IMR-90 (cell line): ENCODE results near the gene STARD3.

Source experiments
- MXI1 ChIP-seq: IDR thresholded peaks from 2 replicates; pipeline ENCODE4 v1.6.1; 2012; ENCODE audit warnings: low read depth, mild to moderate bottlenecking, low read length, moderate library complexity, borderline replicate concordance
- POLR2A ChIP-seq: IDR thresholded peaks from 2 replicates; pipeline ENCODE4 v1.6.1; 2012; ENCODE audit warnings: mild to moderate bottlenecking, low read depth, low read length
- RAD21 ChIP-seq: IDR thresholded peaks from 2 replicates; pipeline ENCODE4 v1.6.1; 2012; ENCODE audit warnings: low read length, improper control_type of control experiment
- RFX5 ChIP-seq: IDR thresholded peaks from 2 replicates; pipeline ENCODE4 v1.8.0; 2012; ENCODE audit warnings: low read depth, mild to moderate bottlenecking, low read length, moderate library complexity
- TF ChIP-seq, protein P1 (sequence below): conservative IDR thresholded peaks from 2 replicates; pipeline ENCODE4 v1.5.1; 2012; ENCODE audit warnings: mild to moderate bottlenecking, low read depth, low read length, improper control_type of control experiment

DNA sequence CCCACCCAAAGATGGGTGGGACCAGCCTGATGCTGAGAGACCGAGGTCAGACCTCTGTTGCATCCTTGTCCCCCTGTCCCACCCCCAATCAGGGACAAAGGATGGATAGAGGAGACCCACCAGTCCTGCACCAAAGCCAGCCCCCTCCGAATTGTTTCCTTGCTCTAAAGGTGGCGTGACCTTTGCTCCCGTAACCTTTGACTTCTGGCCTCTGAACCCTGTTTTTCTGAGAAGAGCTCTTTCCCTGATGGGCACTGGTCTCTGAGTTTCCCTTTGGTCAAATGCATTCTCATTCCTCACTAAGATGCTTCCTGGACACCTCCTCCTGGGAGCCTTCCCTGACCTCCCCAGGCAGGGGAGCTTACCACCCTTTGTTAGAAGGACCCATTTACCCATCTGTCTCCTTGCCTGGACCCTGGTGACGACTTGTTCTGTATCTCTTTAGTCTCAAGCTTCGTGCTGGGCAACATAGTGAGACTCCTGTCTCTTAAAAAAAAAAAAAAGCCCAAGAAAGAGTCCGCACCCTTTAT, 23.9 kb upstream of the STARD3 start:
- TF ChIP-seq RFX5 (no peak), RAD21 (no peak), POLR2A (no peak), MXI1 (no peak)
- TF ChIP-seq, protein P1, sequence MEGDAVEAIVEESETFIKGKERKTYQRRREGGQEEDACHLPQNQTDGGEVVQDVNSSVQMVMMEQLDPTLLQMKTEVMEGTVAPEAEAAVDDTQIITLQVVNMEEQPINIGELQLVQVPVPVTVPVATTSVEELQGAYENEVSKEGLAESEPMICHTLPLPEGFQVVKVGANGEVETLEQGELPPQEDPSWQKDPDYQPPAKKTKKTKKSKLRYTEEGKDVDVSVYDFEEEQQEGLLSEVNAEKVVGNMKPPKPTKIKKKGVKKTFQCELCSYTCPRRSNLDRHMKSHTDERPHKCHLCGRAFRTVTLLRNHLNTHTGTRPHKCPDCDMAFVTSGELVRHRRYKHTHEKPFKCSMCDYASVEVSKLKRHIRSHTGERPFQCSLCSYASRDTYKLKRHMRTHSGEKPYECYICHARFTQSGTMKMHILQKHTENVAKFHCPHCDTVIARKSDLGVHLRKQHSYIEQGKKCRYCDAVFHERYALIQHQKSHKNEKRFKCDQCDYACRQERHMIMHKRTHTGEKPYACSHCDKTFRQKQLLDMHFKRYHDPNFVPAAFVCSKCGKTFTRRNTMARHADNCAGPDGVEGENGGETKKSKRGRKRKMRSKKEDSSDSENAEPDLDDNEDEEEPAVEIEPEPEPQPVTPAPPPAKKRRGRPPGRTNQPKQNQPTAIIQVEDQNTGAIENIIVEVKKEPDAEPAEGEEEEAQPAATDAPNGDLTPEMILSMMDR: no peak
